Measurements from ENCODE around the gene AGMO.

- no peak for TF ChIP-seq CTCF (optimal IDR thresholded peaks at IDR 0.05 in 1 of 3, IDR thresholded peaks at IDR 0.05 in 1 of 3, conservative IDR thresholded peaks at IDR 0.05 in 1 of 3; ENCODE audit: extremely low read depth in 1 of 3, insufficient read depth in 2 of 3, low read length in 3 of 3)
- TF ChIP-seq EZH2 (IDR thresholded peaks at IDR 0.05; ENCODE audit: low read length), result no peak
These were observed 172.7 kb downstream of the AGMO start for GRCh38 chr7:15389073-15389472.

Measured in keratinocyte (primary cell).